HEK293 (cell line): ENCODE results near the gene AKR7A3.

Source experiments
- GLIS2 ChIP-seq: fragments of 450-650 bp; formaldehyde crosslinking; IDR thresholded peaks from 2 replicates; pipeline ENCODE4 v1.5.1; 2016; ENCODE audit warnings: missing biosample characterization, missing genetic modification characterization
- KLF7 ChIP-seq: fragments of 450-650 bp; formaldehyde crosslinking; IDR thresholded peaks from 2 replicates; pipeline ENCODE4 v1.5.1; 2016; ENCODE audit warnings: missing biosample characterization, missing genetic modification characterization, borderline replicate concordance
- OSR2 ChIP-seq: fragments of 450-650 bp; formaldehyde crosslinking; IDR thresholded peaks from 2 replicates; pipeline ENCODE4 v1.5.1; 2016; ENCODE audit warnings: missing biosample characterization, missing genetic modification characterization
- OVOL3 ChIP-seq: fragments of 450-650 bp; formaldehyde crosslinking; IDR thresholded peaks from 2 replicates; pipeline ENCODE4 v1.5.1; 2016; ENCODE audit warnings: missing biosample characterization, missing genetic modification characterization
- PBX3 ChIP-seq: sonication (generic); formaldehyde crosslinking; IDR thresholded peaks from 2 replicates; pipeline ENCODE4 v1.8.1; 2022; ENCODE audit warnings: mild to moderate bottlenecking, moderate library complexity, missing genetic modification reagents
- REST ChIP-seq: fragments of 450-650 bp; formaldehyde crosslinking; IDR thresholded peaks from 2 replicates; pipeline ENCODE4 v1.5.1; 2016; ENCODE audit warnings: missing biosample characterization, missing genetic modification characterization
- TSHZ1 ChIP-seq: fragments of 450-650 bp; formaldehyde crosslinking; IDR thresholded peaks from 2 replicates; pipeline ENCODE4 v1.5.1; 2016; ENCODE audit warnings: missing biosample characterization, missing genetic modification characterization, borderline replicate concordance
- WT1 ChIP-seq: fragments of 450-650 bp; formaldehyde crosslinking; IDR thresholded peaks from 2 replicates; pipeline ENCODE4 v1.5.1; 2016; ENCODE audit warnings: missing biosample characterization, missing genetic modification characterization
- YY2 ChIP-seq: fragments of 450-650 bp; formaldehyde crosslinking; IDR thresholded peaks from 2 replicates; pipeline ENCODE4 v1.5.1; 2016; ENCODE audit warnings: missing biosample characterization, missing genetic modification characterization
- ZBTB1 ChIP-seq: fragments of 450-650 bp; formaldehyde crosslinking; IDR thresholded peaks from 2 replicates; pipeline ENCODE4 v1.5.1; 2016; ENCODE audit warnings: missing biosample characterization, missing genetic modification characterization
- ZBTB44 ChIP-seq: fragments of 450-650 bp; IDR thresholded peaks from 2 replicates; pipeline ENCODE4 v1.5.1; 2018; ENCODE audit warnings: missing biosample characterization, mild to moderate bottlenecking, missing genetic modification characterization
- ZFP41 ChIP-seq: fragments of 450-650 bp; formaldehyde crosslinking; IDR thresholded peaks from 2 replicates; pipeline ENCODE4 v1.5.1; 2016; ENCODE audit warnings: missing biosample characterization, missing genetic modification characterization, borderline replicate concordance
- ZNF133 ChIP-seq: fragments of 450-650 bp; formaldehyde crosslinking; IDR thresholded peaks from 2 replicates; pipeline ENCODE4 v1.5.1; 2016; ENCODE audit warnings: missing biosample characterization, missing genetic modification characterization
- ZNF19 ChIP-seq: fragments of 450-650 bp; formaldehyde crosslinking; IDR thresholded peaks from 2 replicates; pipeline ENCODE4; 2016; ENCODE audit warnings: missing biosample characterization, missing genetic modification characterization, low read depth
- ZNF280D ChIP-seq: fragments of 450-650 bp; formaldehyde crosslinking; IDR thresholded peaks from 2 replicates; pipeline ENCODE4 v1.5.1; 2016; ENCODE audit warnings: missing biosample characterization, missing genetic modification characterization
- ZNF324 ChIP-seq: fragments of 450-650 bp; formaldehyde crosslinking; IDR thresholded peaks from 2 replicates; pipeline ENCODE4 v1.5.1; 2016; ENCODE audit warnings: missing biosample characterization, missing genetic modification characterization
- ZNF354C ChIP-seq: fragments of 450-650 bp; formaldehyde crosslinking; IDR thresholded peaks from 2 replicates; pipeline ENCODE4 v1.5.1; 2016; ENCODE audit warnings: missing biosample characterization, missing genetic modification characterization, low read depth, borderline replicate concordance
- ZNF37A ChIP-seq: fragments of 450-650 bp; IDR thresholded peaks from 2 replicates; pipeline ENCODE4 v1.5.1; 2018; ENCODE audit warnings: missing biosample characterization, missing genetic modification characterization
- ZNF423 ChIP-seq: fragments of 450-650 bp; formaldehyde crosslinking; IDR thresholded peaks from 2 replicates; pipeline ENCODE4 v1.5.1; 2016; ENCODE audit warnings: missing biosample characterization, missing genetic modification characterization
- ZNF426 ChIP-seq: fragments of 450-650 bp; formaldehyde crosslinking; IDR thresholded peaks from 2 replicates; pipeline ENCODE4 v1.5.1; 2017; ENCODE audit warnings: missing biosample characterization, missing genetic modification characterization, mild to moderate bottlenecking, inconsistent platforms, moderate library complexity
- ZNF585B ChIP-seq: fragments of 450-650 bp; formaldehyde crosslinking; IDR thresholded peaks from 2 replicates; pipeline ENCODE4 v1.5.1; 2016; ENCODE audit warnings: missing biosample characterization, missing genetic modification characterization
- ZNF629 ChIP-seq: fragments of 450-650 bp; formaldehyde crosslinking; IDR thresholded peaks from 2 replicates; pipeline ENCODE4 v1.5.1; 2017; ENCODE audit warnings: missing biosample characterization, missing genetic modification characterization
- ZNF654 ChIP-seq: fragments of 450-650 bp; formaldehyde crosslinking; IDR thresholded peaks from 2 replicates; pipeline ENCODE4 v1.5.1; 2016; ENCODE audit warnings: low read depth, missing biosample characterization, missing genetic modification characterization
- ZNF677 ChIP-seq: fragments of 450-650 bp; IDR thresholded peaks from 2 replicates; pipeline ENCODE4 v1.5.0; 2018; ENCODE audit warnings: missing biosample characterization, mild to moderate bottlenecking, missing genetic modification characterization, moderate library complexity
- ZNF704 ChIP-seq: fragments of 450-650 bp; formaldehyde crosslinking; IDR thresholded peaks from 2 replicates; pipeline ENCODE4 v1.5.1; 2016; ENCODE audit warnings: missing biosample characterization, missing genetic modification characterization

Gene AKR7A3

GRCh38 chr1:19311931-19312781 is 23.6 kb upstream of the AKR7A3 start, which contains the start of the genes AKR7A2 and SLC66A1 (continued):
- no peak for TF ChIP-seq KLF7
- no peak for TF ChIP-seq ZNF704
- TF ChIP-seq ZNF585B (tag by site-specific recombination) = no peak
- TF ChIP-seq ZNF37A (tag by site-specific recombination) = no peak
- TF ChIP-seq ZNF354C = no peak
- 0 out of 2 replicates have a peak, but pooled peaks have one; percentile 14 for TF ChIP-seq REST (tag by site-specific recombination)
- TF ChIP-seq ZNF654 (tag by site-specific recombination) = no peak
- TF ChIP-seq OSR2 = 0 out of 2 replicates have a peak, but pooled peaks have one; percentile 23
- no peak for TF ChIP-seq ZNF426
- no peak for TF ChIP-seq WT1
- 0 out of 2 replicates have a peak, but pooled peaks have one; percentile 29 for TF ChIP-seq ZNF629 (tag by site-specific recombination)
- no peak for TF ChIP-seq ZBTB44
- no peak for TF ChIP-seq ZFP41 (tag by site-specific recombination)
- TF ChIP-seq ZNF19 = no peak
- no peak for TF ChIP-seq ZNF677 (tag by site-specific recombination)
- TF ChIP-seq ZNF423 (tag by site-specific recombination) = no peak
- no peak for TF ChIP-seq OVOL3
- peak; percentile 74; the same call in 1 of the 2 replicates for TF ChIP-seq GLIS2 (tag by site-specific recombination)
- TF ChIP-seq ZNF324 = 0 out of 2 replicates have a peak, but pooled peaks have one; percentile 18
- TF ChIP-seq ZBTB1 = no peak
- TF ChIP-seq ZNF133 = no peak
- no peak for TF ChIP-seq ZNF280D (tag by site-specific recombination)
- peak; percentile 81 for TF ChIP-seq PBX3 (CRISPR knock-in tag)
- TF ChIP-seq YY2 = no peak
- TF ChIP-seq TSHZ1 (tag by site-specific recombination) = no peak
